OCI-LY7 (cell line): ENCODE data around the gene PIAS2.

Experiments used
- EZH2phosphoT487 ChIP-seq: fragments of 200-600 bp; sonication (generic); IDR thresholded peaks from 2 replicates; pipeline ENCODE4 v1.6.1; 2018; ENCODE audit warnings: low read depth, borderline replicate concordance, mild to moderate bottlenecking, mixed run types, antibody characterized with exemption, low read length, moderate library complexity, mixed read lengths
- TF ChIP-seq, protein P1 (sequence below): fragments of 200-600 bp; sonication (generic); conservative IDR thresholded peaks from 2 replicates; pipeline ENCODE4 v1.5.1; 2014; ENCODE audit warnings: mild to moderate bottlenecking, antibody characterized with exemption, low read length, moderate library complexity, mixed read lengths

DNA sequence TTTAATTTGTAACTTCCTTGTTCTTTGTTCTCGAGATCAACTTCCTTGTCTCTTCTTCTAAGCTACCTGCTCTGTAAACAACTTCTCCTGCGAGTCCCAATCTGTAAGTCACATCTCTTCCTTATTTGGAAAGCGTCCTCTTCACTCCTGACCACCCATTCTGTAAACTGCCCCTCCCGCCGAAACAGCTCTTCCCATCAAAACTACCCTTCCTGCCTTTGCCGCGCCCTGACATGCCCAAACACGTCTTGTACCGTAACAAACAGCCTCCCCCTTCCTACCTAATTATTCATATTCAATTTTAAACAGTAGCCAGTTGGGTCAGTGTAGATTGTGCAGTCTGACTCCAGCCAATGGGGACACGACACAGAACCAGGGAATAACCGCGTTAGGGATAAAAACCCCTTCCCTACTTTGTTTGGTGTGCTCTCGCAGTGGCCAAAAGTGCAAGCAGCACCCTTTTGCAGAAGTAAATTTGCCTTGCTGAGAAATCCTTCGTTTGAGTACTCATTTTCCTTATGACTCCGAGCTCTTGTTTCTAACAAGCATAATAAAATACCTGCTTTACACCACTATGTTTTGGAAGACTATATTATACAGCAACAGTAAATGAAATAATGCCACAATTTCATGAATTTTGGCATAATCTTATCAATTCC, 39.8 kb downstream of the PIAS2 start:
- TF ChIP-seq, protein P1, sequence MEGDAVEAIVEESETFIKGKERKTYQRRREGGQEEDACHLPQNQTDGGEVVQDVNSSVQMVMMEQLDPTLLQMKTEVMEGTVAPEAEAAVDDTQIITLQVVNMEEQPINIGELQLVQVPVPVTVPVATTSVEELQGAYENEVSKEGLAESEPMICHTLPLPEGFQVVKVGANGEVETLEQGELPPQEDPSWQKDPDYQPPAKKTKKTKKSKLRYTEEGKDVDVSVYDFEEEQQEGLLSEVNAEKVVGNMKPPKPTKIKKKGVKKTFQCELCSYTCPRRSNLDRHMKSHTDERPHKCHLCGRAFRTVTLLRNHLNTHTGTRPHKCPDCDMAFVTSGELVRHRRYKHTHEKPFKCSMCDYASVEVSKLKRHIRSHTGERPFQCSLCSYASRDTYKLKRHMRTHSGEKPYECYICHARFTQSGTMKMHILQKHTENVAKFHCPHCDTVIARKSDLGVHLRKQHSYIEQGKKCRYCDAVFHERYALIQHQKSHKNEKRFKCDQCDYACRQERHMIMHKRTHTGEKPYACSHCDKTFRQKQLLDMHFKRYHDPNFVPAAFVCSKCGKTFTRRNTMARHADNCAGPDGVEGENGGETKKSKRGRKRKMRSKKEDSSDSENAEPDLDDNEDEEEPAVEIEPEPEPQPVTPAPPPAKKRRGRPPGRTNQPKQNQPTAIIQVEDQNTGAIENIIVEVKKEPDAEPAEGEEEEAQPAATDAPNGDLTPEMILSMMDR = no peak
- no peak for TF ChIP-seq EZH2phosphoT487
